PC-3 (cell line): ENCODE data around the gene ABCB10. TPM values are rescaled to one million over a fixed set of nuclear protein-coding genes. Genes with fewer than 3 reads are reported as not detected.

ENCODE experiments used
- ATAC-seq: fragments of 200-7000 bp; cut with Tn5 transposase; 2 replicates; pipeline ENCODE4 v1.9.1; 2020; ENCODE audit warnings: mild to moderate bottlenecking, moderate library complexity
- BruUV-seq: library from RNA; stranded (reverse); fragments of 400-500 nt; replicated peaks from 2 replicates; lab custom pipeline; 2021; lab: Mats Ljungman, UMichigan
- CTCF ChIA-PET: fragments of 300-600 bp; sonication (Branson Sonifier 250); formaldehyde crosslinking; loops from one replicate; lab custom pipeline; 2022; ENCODE audit warnings: antibody characterized with exemption; lab: Charles Lee
- POLR2A ChIA-PET: fragments of 300-600 bp; sonication (Branson Sonifier 250); formaldehyde crosslinking; loops from one replicate; lab custom pipeline; 2022; ENCODE audit warnings: antibody characterized with exemption; ENCODE audit not compliant: unreplicated experiment; lab: Charles Lee
- DNase-seq: peaks from one replicate; pipeline ENCODE4 v3.0.0-alpha.2; 2015
- H2AFZ ChIP-seq: fragments of 300-600 bp; sonication (generic); 2 replicates; pipeline ENCODE4 v1.6.0; 2016; ENCODE audit warnings: antibody characterized with exemption, low read length
- H3F3A ChIP-seq: fragments of 300-600 bp; sonication (generic); one replicate; pipeline ENCODE4 v1.6.0; 2017; ENCODE audit warnings: antibody characterized with exemption, low read length, control low read depth, mild to moderate bottlenecking; ENCODE audit not compliant: unreplicated experiment
- H3K27ac ChIP-seq: fragments of 300-600 bp; sonication (generic); 2 replicates; pipeline ENCODE4 v1.5.1; 2016; ENCODE audit warnings: mild to moderate bottlenecking, low read length
- H3K27me3 ChIP-seq: fragments of 300-600 bp; sonication (generic); 2 replicates; pipeline ENCODE4 v1.6.1; 2016; ENCODE audit warnings: low read length, mixed read lengths
- H3K36me3 ChIP-seq: fragments of 300-600 bp; sonication (generic); 2 replicates; pipeline ENCODE4 v1.6.1; 2016; ENCODE audit warnings: low read depth, mixed run types, low read length, mixed read lengths
- H3K4me1 ChIP-seq: fragments of 300-600 bp; sonication (generic); 2 replicates; pipeline ENCODE4 v1.5.1; 2016; ENCODE audit warnings: low read length; ENCODE audit not compliant: insufficient read depth
- H3K4me2 ChIP-seq: fragments of 300-600 bp; sonication (generic); 2 replicates; pipeline ENCODE4 v1.6.0; 2016; ENCODE audit warnings: low read length
- H3K4me3 ChIP-seq: fragments of 300-600 bp; sonication (generic); 2 replicates; pipeline ENCODE4 v1.5.1; 2016; ENCODE audit warnings: mild to moderate bottlenecking, low read length, mixed read lengths
- H3K79me2 ChIP-seq: fragments of 300-600 bp; sonication (generic); 2 replicates; pipeline ENCODE4 v1.6.1; 2017; ENCODE audit warnings: low read length, mixed read lengths
- H3K9ac ChIP-seq: fragments of 300-600 bp; sonication (generic); 2 replicates; pipeline ENCODE4 v1.6.0; 2016; ENCODE audit warnings: mild to moderate bottlenecking, low read length
- H3K9me2 ChIP-seq: fragments of 300-600 bp; sonication (generic); replicated peaks from 2 replicates; pipeline ENCODE4 v1.6.1; 2016; ENCODE audit warnings: mixed run types, low read length, mixed read lengths
- H3K9me3 ChIP-seq: fragments of 300-600 bp; sonication (generic); 2 replicates; pipeline ENCODE4 v1.6.1; 2016; ENCODE audit warnings: low read length, mixed read lengths
- H4K20me1 ChIP-seq: fragments of 300-600 bp; sonication (generic); 2 replicates; pipeline ENCODE4 v1.6.1; 2016; ENCODE audit warnings: low read length, mixed read lengths
- EZH2 ChIP-seq: fragments of 300-600 bp; sonication (generic); IDR thresholded peaks from one replicate; pipeline ENCODE4 v1.6.1; 2017; ENCODE audit warnings: antibody characterized with exemption, mild to moderate bottlenecking, low read length; ENCODE audit not compliant: unreplicated experiment
- EZH2phosphoT487 ChIP-seq: fragments of 300-600 bp; sonication (generic); IDR thresholded peaks from 2 replicates; pipeline ENCODE4 v1.6.1; 2018; ENCODE audit warnings: mild to moderate bottlenecking, antibody characterized with exemption, low read length, borderline replicate concordance
- intact Hi-C: fragments of 100-400 bp; cut with micrococcal nuclease; formaldehyde crosslinking; loops from 2 replicates; pipeline ENCODE4 v1.9.0; 2023
- total RNA-seq: library from RNA; depleted of rRNA; stranded (reverse); fragments of >200 nt; gene quantifications from 2 replicates; pipeline ENCODE4 v1.2.3, GENCODE V29; 2014
- TF ChIP-seq, protein P1 (sequence below): fragments of 300-600 bp; sonication (generic); conservative IDR thresholded peaks from 2 replicates; pipeline ENCODE4 v1.5.1; 2017; ENCODE audit warnings: antibody characterized with exemption, low read depth, mild to moderate bottlenecking, low read length

The ABCB10 gene
- total RNA-seq, 1 experiment from 2014 or later: 30.4 TPM

- ChIA-PET CTCF (no interaction called here), POLR2A (no interaction called here)
- DNase-seq (no peak), ATAC-seq (no peak)
- TF ChIP-seq, protein P1, sequence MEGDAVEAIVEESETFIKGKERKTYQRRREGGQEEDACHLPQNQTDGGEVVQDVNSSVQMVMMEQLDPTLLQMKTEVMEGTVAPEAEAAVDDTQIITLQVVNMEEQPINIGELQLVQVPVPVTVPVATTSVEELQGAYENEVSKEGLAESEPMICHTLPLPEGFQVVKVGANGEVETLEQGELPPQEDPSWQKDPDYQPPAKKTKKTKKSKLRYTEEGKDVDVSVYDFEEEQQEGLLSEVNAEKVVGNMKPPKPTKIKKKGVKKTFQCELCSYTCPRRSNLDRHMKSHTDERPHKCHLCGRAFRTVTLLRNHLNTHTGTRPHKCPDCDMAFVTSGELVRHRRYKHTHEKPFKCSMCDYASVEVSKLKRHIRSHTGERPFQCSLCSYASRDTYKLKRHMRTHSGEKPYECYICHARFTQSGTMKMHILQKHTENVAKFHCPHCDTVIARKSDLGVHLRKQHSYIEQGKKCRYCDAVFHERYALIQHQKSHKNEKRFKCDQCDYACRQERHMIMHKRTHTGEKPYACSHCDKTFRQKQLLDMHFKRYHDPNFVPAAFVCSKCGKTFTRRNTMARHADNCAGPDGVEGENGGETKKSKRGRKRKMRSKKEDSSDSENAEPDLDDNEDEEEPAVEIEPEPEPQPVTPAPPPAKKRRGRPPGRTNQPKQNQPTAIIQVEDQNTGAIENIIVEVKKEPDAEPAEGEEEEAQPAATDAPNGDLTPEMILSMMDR: no peak
- TF ChIP-seq EZH2 (no peak), EZH2phosphoT487 (no peak)
- peaks cover 55% of the 10 kb centered on the region for H3K36me3 ChIP-seq
- H3K9me3 ChIP-seq: no peaks in the 10 kb centered on the region
- no peaks in the 10 kb centered on the region for H3K4me1 ChIP-seq
- no peaks in the 10 kb centered on the region for H3F3A ChIP-seq
- no peak overlapping the region for H3K9ac ChIP-seq
- H4K20me1 ChIP-seq: no peaks in the 10 kb centered on the region
- no peak overlapping the region for H3K27ac ChIP-seq
- BruUV-seq: no TSS peak
- H3K27me3 ChIP-seq: no peaks in the 10 kb centered on the region
- no peaks in the 10 kb centered on the region for H3K79me2 ChIP-seq
- H3K4me3 ChIP-seq: no peak overlapping the region
- H2AFZ ChIP-seq: no peak overlapping the region
- H3K9me2 ChIP-seq: no peaks in the 10 kb centered on the region
- no peak overlapping the region for H3K4me2 ChIP-seq
- intact Hi-C loops: no loop called here
These were observed 18.5 kb downstream of the ABCB10 start for GRCh38 chr1:229539863-229540506.

DNA sequence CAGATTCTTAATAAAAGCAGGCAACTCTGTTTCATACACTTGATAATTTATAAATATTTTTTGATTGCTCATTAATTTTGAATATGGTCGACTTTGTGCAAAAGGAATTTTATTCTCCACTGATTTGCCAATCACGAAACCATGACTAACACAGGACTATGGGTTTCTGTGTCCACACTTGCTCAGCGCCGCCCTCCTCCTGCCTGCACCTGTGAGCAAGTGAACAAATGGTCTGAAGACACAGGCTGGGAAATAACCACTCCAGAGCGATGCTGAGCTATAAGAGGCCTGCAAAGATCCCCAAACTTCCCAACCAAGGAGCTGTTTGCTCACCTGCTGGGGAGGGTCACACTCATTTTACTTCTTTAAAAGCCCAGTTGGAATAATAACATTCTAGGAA, 19.6 kb downstream of the ABCB10 start:
- Histone ChIP-seq H3K9me3 (no peaks in the 10 kb centered on the region), H3K4me3 (no peak overlapping the region), H2AFZ (no peak overlapping the region), H3K79me2 (no peaks in the 10 kb centered on the region), H3K9me2 (no peaks in the 10 kb centered on the region), H3K9ac (no peak overlapping the region), H3F3A (no peaks in the 10 kb centered on the region), H3K4me2 (no peak overlapping the region), H3K27ac (no peak overlapping the region), H3K4me1 (no peaks in the 10 kb centered on the region), H3K27me3 (no peaks in the 10 kb centered on the region), H4K20me1 (no peaks in the 10 kb centered on the region), H3K36me3 (peaks cover 50% of the 10 kb centered on the region; the same call in 1 of the 2 replicates)
- CTCF ChIA-PET: no interaction called here
- ATAC-seq (no peak), DNase-seq (no peak)
- POLR2A ChIA-PET: interaction anchor here (0.8 kb wide), 1 partner anchor 1270 kb away, joined by 4 read pairs; no protein-coding TSS in a partner anchor
- intact Hi-C loops: no loop called here
- TF ChIP-seq EZH2phosphoT487: no peak
- TF ChIP-seq, protein P1: no peak
- no peak for TF ChIP-seq EZH2
- BruUV-seq: no TSS peak

DNA sequence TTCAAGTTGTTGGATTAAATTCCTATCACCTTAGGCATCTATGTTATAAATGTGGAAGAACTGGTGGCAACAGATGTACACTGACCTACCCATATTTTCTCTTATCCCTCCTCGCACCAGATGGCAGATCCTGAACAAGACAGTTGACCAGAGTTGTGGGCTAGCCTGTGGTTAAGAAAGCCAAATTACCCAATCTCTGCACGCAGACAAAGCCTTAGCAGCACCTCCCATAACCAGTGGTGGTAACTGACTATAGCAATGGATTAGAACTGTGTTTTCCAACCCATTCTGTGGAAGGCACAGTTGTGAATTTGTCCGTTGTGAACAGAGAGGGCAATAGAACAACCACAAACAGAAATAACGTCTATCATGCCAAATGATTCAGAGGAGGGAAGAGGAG, 20.6 kb downstream of the ABCB10 start:
- no peak overlapping the region for H2AFZ ChIP-seq
- CTCF ChIA-PET: no interaction called here
- H3K9me3 ChIP-seq: no peaks in the 10 kb centered on the region
- H3K4me1 ChIP-seq: no peaks in the 10 kb centered on the region
- no peak overlapping the region for H3K4me2 ChIP-seq
- H3F3A ChIP-seq: no peaks in the 10 kb centered on the region
- H4K20me1 ChIP-seq: no peaks in the 10 kb centered on the region
- intact Hi-C loops: no loop called here
- no peaks in the 10 kb centered on the region for H3K27me3 ChIP-seq
- TF ChIP-seq EZH2phosphoT487 (no peak), EZH2 (no peak)
- TF ChIP-seq, protein P1: no peak
- H3K9ac ChIP-seq: no peak overlapping the region
- no TSS peak for BruUV-seq
- POLR2A ChIA-PET: no interaction called here
- no peak overlapping the region for H3K27ac ChIP-seq
- H3K9me2 ChIP-seq: no peaks in the 10 kb centered on the region
- ATAC-seq (no peak), DNase-seq (no peak)
- H3K79me2 ChIP-seq: no peaks in the 10 kb centered on the region
- H3K36me3 ChIP-seq: peaks cover 50% of the 10 kb centered on the region; the same call in 1 of the 2 replicates
- no peak overlapping the region for H3K4me3 ChIP-seq
